ENCODE measurements around the gene IGFBP7. TPM values are rescaled to one million over a fixed set of nuclear protein-coding genes. Genes with fewer than 3 reads are reported as not detected.

Gene IGFBP7
- total and polyA plus RNA-seq, 2 of the 8 experiments (the other 6 are each of a cell fraction or from before 2014, with no cell fraction given) = 0.17 to 0.48 TPM

DNA sequence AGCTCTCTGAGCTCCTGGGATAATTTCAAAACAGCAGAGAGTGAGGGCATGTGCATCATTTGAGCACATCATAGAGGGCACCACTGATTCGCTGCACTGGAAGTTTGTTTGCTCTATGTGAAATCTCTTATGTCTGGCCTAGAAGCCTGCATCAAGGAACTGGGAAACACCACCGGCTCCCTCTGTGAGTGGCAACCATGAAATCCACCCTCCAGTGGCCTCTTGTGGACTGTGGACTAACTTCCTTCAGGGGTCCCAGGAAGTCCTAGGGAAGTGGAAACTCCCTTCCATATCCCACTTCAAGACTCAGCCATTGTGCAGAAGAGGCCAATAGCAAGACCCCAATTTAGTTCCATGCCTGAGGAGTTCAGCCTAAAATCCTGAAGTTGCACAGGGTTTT, 48.0 kb upstream of the IGFBP7 start:
- H2BK15ac ChIP-seq (ENCODE audit: low read length) = no peak overlapping the region
- no peak overlapping the region for H4K91ac ChIP-seq (replicated peaks; ENCODE audit: insufficient read length, low read length)
- H2BK12ac ChIP-seq (ENCODE audit: low read depth, low read length) = no peak overlapping the region
- no peak overlapping the region for H3K9ac ChIP-seq (replicated peaks in 1 of 4; ENCODE audit: extremely low read depth in 1 of 4, low read depth in 3 of 4, low read length in 3 of 4)
- H2AK5ac ChIP-seq (ENCODE audit: low read depth, low read length) = no peak overlapping the region
- DNase-seq (ENCODE audit: low read depth in 1 of 2, low spot score in 2 of 2) (no peak), FAIRE-seq (no peak)
- 86% methylated on average over 2 of the region's 2 CpGs; no CpG with 5 or more reads in 1 of the 2 experiments for WGBS, 2 experiments (ENCODE audit: extremely low coverage in 1 of 2, insufficient coverage in 1 of 2, insufficient read length in 1 of 2, insufficient replicate concordance in 2 of 2, low coverage in 1 of 2, low lambda C conversion rate in 2 of 2, missing lambda C conversion rate in 1 of 2)
- H3K4ac ChIP-seq (replicated peaks; ENCODE audit: insufficient read length, low read depth, low read length) = no peak overlapping the region
- no peaks in the 10 kb centered on the region for H3K36me3 ChIP-seq (ENCODE audit: control insufficient read depth in 2 of 4, insufficient read depth in 4 of 4, low read length in 3 of 4)
- no peak overlapping the region for H4K5ac ChIP-seq (ENCODE audit: insufficient read length, low read depth, low read length)
- H3K23ac ChIP-seq (ENCODE audit: insufficient read length) = no peak overlapping the region
- H3K4me2 ChIP-seq (ENCODE audit: insufficient read depth in 1 of 2, low read depth in 2 of 2, low read length in 2 of 2) = no peak overlapping the region
- no peak overlapping the region for H2BK120ac ChIP-seq (replicated peaks; ENCODE audit: low read depth, low read length)
- H2BK20ac ChIP-seq (ENCODE audit: low read length) = no peak overlapping the region
- peaks cover 0 to 14% (median 2%) of the 10 kb centered on the region in 4 experiments; a peak in 5 of 7 replicates for H3K27me3 ChIP-seq (replicated peaks in 1 of 4; ENCODE audit: control insufficient read depth in 3 of 4, extremely low read depth in 1 of 4, insufficient read depth in 3 of 4, low read length in 3 of 4)
- H4K8ac ChIP-seq (ENCODE audit: extremely low read depth, insufficient read depth, low read length) = no peak overlapping the region
- H3K79me1 ChIP-seq (ENCODE audit: low read depth, low read length) = no peaks in the 10 kb centered on the region
- H3K79me2 ChIP-seq (ENCODE audit: control insufficient read depth in 1 of 2, insufficient read depth in 2 of 2, low read length in 2 of 2) = no peaks in the 10 kb centered on the region
- no peak overlapping the region for H3K14ac ChIP-seq (ENCODE audit: insufficient read length)
- TF ChIP-seq RAD21 (IDR thresholded peaks at IDR 0.05 in 1 of 2, conservative IDR thresholded peaks at IDR 0.05 in 1 of 2; ENCODE audit: low read depth in 2 of 2, low read length in 2 of 2) (peak in 1 of 2 experiments; percentile 37; a peak in 2 of 4 replicates), PHF8 (conservative IDR thresholded peaks at IDR 0.05; ENCODE audit: low read depth, low read length) (no peak), CTCF (IDR thresholded peaks at IDR 0.05; ENCODE audit: control extremely low read depth in 1 of 3, insufficient read depth in 1 of 3, low read depth in 1 of 3, low read length in 3 of 3) (0 out of 4 replicates have a peak, but pooled peaks of 1 of the 3 experiments have one; percentile 10)
- TF ChIP-seq, protein P1, sequence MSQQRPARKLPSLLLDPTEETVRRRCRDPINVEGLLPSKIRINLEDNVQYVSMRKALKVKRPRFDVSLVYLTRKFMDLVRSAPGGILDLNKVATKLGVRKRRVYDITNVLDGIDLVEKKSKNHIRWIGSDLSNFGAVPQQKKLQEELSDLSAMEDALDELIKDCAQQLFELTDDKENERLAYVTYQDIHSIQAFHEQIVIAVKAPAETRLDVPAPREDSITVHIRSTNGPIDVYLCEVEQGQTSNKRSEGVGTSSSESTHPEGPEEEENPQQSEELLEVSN (IDR thresholded peaks at IDR 0.05) = no peak
- no peak overlapping the region for H2BK5ac ChIP-seq (ENCODE audit: low read depth, low read length)
- no peak overlapping the region for H3K56ac ChIP-seq (replicated peaks; ENCODE audit: insufficient read length, low read depth, low read length)
- no peak overlapping the region for H3K18ac ChIP-seq (ENCODE audit: extremely low read depth, low read length)
- ChIA-PET POLR2A (ENCODE audit: partially characterized antibody) (no interaction called here), CTCF (ENCODE audit: partially characterized antibody) (interaction anchor here (1.0 to 2.5 kb wide), 3 partner anchors 80 to 268 kb away, joined by 3 to 16 read pairs (median 9); no protein-coding TSS in a partner anchor)
- H3K23me2 ChIP-seq (ENCODE audit: low read depth, low read length) = no peaks in the 10 kb centered on the region
- H2AFZ ChIP-seq (ENCODE audit: low read length) = no peak overlapping the region
- H4K20me1 ChIP-seq (replicated peaks in 1 of 2; ENCODE audit: control insufficient read depth in 1 of 2, insufficient read depth in 2 of 2, low read length in 2 of 2) = no peaks in the 10 kb centered on the region
- peaks cover 0 to 6% (median 2%) of the 10 kb centered on the region in 4 experiments; a peak in 2 of 7 replicates for H3K4me1 ChIP-seq (replicated peaks in 1 of 4; ENCODE audit: control insufficient read depth in 3 of 4, insufficient read depth in 4 of 4, low read length in 3 of 4)
- H3K4me3 ChIP-seq (ENCODE audit: extremely low read depth in 1 of 4, insufficient read depth in 2 of 4, low read depth in 3 of 4, low read length in 4 of 4) = no peak overlapping the region
- H3K9me3 ChIP-seq (ENCODE audit: insufficient read depth in 2 of 2, low read depth in 1 of 2, low read length in 1 of 2) = peaks cover 4 to 5% of the 10 kb centered on the region in 2 experiments; a peak in 3 of 4 replicates
- H3K27ac ChIP-seq (ENCODE audit: low read depth, low read length) = no peak overlapping the region
